HepG2 (cell line): ENCODE measurements around the gene KIF13A. TPM values are rescaled to one million over a fixed set of nuclear protein-coding genes. Genes with fewer than 3 reads are reported as not detected.

Experiments
- ATAD3A ChIP-seq: sonication (generic); formaldehyde crosslinking; IDR thresholded peaks from 2 replicates; pipeline ENCODE4 v1.4.0; 2020; ENCODE audit warnings: missing genetic modification reagents
- IKZF5 ChIP-seq: IDR thresholded peaks from 2 replicates; pipeline ENCODE4 v1.6.1; 2018; ENCODE audit warnings: missing genetic modification reagents, mild to moderate bottlenecking, missing compliant biosample characterization
- IRX3 ChIP-seq: sonication (generic); formaldehyde crosslinking; IDR thresholded peaks from 2 replicates; pipeline ENCODE4 v1.8.1; 2023; ENCODE audit warnings: mild to moderate bottlenecking, low read depth, missing genetic modification reagents, borderline replicate concordance
- NFRKB ChIP-seq: fragments of 450-650 bp; IDR thresholded peaks from 2 replicates; pipeline ENCODE4 v1.6.1; 2017
- PRDM15 ChIP-seq: sonication (generic); formaldehyde crosslinking; IDR thresholded peaks from 2 replicates; pipeline ENCODE4 v1.4.0; 2020; ENCODE audit warnings: missing genetic modification reagents
- RFX5 ChIP-seq: IDR thresholded peaks from 2 replicates; pipeline ENCODE4 v1.6.1; 2011; ENCODE audit warnings: low read depth, low read length, improper control_type of control experiment
- TIGD3 ChIP-seq: sonication (generic); formaldehyde crosslinking; IDR thresholded peaks from 2 replicates; pipeline ENCODE4 v1.5.1; 2020; ENCODE audit warnings: mild to moderate bottlenecking, missing genetic modification reagents, borderline replicate concordance
- TSC22D2 ChIP-seq: sonication (generic); formaldehyde crosslinking; IDR thresholded peaks from 2 replicates; pipeline ENCODE4 v1.5.1; 2020; ENCODE audit warnings: missing genetic modification reagents, mild to moderate bottlenecking, borderline replicate concordance
- ZBTB21 ChIP-seq: sonication (generic); formaldehyde crosslinking; IDR thresholded peaks from 2 replicates; pipeline ENCODE4 v1.4.0; 2020; ENCODE audit warnings: missing genetic modification reagents
- ZBTB40 ChIP-seq, 2 experiments: fragments of 450-650 bp in 1 of 2; sonication (generic) in 1 of 2; formaldehyde crosslinking in 1 of 2; IDR thresholded peaks; 2 replicates each; pipeline versions ENCODE4 v1.6.1 to v1.8.0; 2016 to 2022; ENCODE audit warnings: antibody characterized with exemption in 1 of 2, mild to moderate bottlenecking in 1 of 2, missing genetic modification reagents in 1 of 2
- ZNF232 ChIP-seq: sonication (generic); formaldehyde crosslinking; IDR thresholded peaks from 2 replicates; pipeline ENCODE4 v1.4.0; 2020; ENCODE audit warnings: missing genetic modification reagents, borderline replicate concordance
- ZNF616 ChIP-seq: sonication (generic); formaldehyde crosslinking; IDR thresholded peaks from 2 replicates; pipeline ENCODE4 v1.5.0; 2020; ENCODE audit warnings: low read depth, mild to moderate bottlenecking, missing genetic modification reagents
- polyA plus RNA-seq, 8 experiments: library from polyadenylated mRNA; depleted of rRNA in 3 of 8; stranded (reverse) in 7 of 8; unstranded in 1 of 8; fragments of >200 nt; fragmentation: Illumina TruSeq in 4 of 8; extraction: Trizol in 4 of 8; gene quantifications; 2 replicates each; pipeline versions ENCODE4 v1.2.1 to v1.2.3, GENCODE V29; 2011 to 2016; ENCODE audit warnings: low read depth in 4 of 8, missing spikeins in 1 of 8, mixed read lengths in 1 of 8; ENCODE audit not compliant: insufficient read depth in 1 of 8
- total RNA-seq, 5 experiments: library from RNA; depleted of rRNA; stranded (reverse); fragments of >200 nt; fragmentation: Illumina TruSeq; extraction: Trizol; gene quantifications; 2 replicates each; pipeline ENCODE4 v1.2.3, GENCODE V29; 2016; ENCODE audit warnings: low read depth in 1 of 5

Gene KIF13A
- total and polyA plus RNA-seq, 2 of the 13 experiments (the other 11 are each of a cell fraction or from before 2014, with no cell fraction given): 21.1 to 37.2 TPM

- TF ChIP-seq ZBTB40 (IDR thresholded peaks at IDR 0.05) (no peak), ZBTB40 (CRISPR knock-in tag; IDR thresholded peaks at IDR 0.05) (no peak), PRDM15 (CRISPR knock-in tag) (no peak), IRX3 (0 out of 2 replicates have a peak, but pooled peaks have one; percentile 26), RFX5 (no peak), ZBTB21 (no peak), ZNF616 (no peak), TIGD3 (CRISPR knock-in tag) (no peak), NFRKB (no peak), ZNF232 (CRISPR knock-in tag) (no peak), TSC22D2 (peak; percentile 86; the same call in 1 of the 2 replicates), IKZF5 (CRISPR knock-in tag) (peak; percentile 99), ATAD3A (CRISPR knock-in tag) (no peak)
Observed at GRCh38 chr6:17932330-17932852, 55.0 kb downstream of the KIF13A start (continued).
